ENCODE measurements around the gene FLT1.

Gene FLT1

DNA sequence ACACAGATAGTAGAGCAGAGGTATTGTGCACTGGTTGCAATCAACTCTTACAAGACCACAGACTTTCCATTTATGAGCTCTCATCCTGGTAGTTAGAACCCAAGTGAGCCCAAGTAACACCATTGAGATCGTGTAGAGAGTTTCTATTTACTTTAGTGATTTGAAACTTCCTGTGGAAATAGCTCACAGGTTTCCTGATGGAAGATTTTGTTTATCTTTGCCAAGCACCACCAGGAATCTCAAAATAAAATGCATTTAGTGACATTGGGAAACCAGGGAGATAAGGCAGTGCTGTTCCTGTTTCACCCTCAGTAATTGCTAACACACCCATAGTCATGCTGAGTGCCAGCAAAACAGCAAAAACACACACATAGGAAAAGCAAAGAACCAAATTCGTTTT lies 102.5 kb downstream of the FLT1 start:
- Histone ChIP-seq H3K27ac (no peak overlapping the region), H3K36me3 (no peaks in the 10 kb centered on the region)

DNA sequence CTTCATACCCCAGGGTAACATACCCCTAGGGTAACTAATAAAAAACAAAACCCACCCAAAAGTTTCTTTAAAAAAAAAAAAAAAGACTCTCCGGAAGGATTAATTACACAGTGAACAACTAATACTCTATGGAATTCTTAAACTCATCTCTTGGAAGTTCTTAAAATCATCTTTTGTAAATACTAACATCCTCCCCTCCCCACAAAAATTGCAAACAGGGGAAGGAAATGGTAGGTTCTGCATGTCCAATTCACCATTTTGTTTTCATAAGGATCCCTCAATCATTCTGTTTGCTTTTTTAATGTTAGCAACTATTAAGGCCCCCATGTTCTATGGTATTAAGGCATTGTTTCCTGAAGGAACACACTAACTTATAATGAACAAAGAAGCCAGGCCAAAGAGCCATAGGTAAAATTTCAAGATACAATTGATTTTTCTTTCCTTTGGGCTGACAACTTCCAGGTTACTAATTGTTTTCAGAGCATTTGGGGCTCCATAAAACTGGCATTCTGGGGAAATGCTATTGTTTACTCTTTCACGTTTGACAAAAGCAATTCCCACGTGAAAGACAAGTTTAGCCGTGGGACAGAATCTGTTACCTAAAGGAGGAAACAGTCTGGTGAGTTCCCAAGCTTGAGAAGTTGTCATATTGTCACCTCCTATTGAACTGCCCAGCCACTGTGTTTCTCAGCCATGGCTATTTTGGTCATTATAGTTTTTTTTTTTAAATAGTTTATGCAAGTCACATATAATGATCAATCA lies 107.0 kb downstream of the FLT1 start:
- Histone ChIP-seq H3K4me3 (ENCODE audit: low read depth, low read length) (no peak overlapping the region), H3K27me3 (ENCODE audit: insufficient read depth, low read depth, severe bottlenecking) (no peaks in the 10 kb centered on the region), H3K9me3 (ENCODE audit: severe bottlenecking) (no peaks in the 10 kb centered on the region), H3K27ac (no peak overlapping the region), H3K36me3 (no peaks in the 10 kb centered on the region)
- TF ChIP-seq, protein P1, sequence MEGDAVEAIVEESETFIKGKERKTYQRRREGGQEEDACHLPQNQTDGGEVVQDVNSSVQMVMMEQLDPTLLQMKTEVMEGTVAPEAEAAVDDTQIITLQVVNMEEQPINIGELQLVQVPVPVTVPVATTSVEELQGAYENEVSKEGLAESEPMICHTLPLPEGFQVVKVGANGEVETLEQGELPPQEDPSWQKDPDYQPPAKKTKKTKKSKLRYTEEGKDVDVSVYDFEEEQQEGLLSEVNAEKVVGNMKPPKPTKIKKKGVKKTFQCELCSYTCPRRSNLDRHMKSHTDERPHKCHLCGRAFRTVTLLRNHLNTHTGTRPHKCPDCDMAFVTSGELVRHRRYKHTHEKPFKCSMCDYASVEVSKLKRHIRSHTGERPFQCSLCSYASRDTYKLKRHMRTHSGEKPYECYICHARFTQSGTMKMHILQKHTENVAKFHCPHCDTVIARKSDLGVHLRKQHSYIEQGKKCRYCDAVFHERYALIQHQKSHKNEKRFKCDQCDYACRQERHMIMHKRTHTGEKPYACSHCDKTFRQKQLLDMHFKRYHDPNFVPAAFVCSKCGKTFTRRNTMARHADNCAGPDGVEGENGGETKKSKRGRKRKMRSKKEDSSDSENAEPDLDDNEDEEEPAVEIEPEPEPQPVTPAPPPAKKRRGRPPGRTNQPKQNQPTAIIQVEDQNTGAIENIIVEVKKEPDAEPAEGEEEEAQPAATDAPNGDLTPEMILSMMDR (IDR thresholded peaks at IDR 0.05; ENCODE audit: low read depth, low read length), result no peak
- no peak for DNase-seq

More for the DNA sequence above, 102.5 kb downstream of the FLT1 start:
- no peak for DNase-seq
- TF ChIP-seq, protein P1 (IDR thresholded peaks at IDR 0.05; ENCODE audit: low read depth, low read length), result no peak
- H3K9me3 ChIP-seq (ENCODE audit: severe bottlenecking), result no peaks in the 10 kb centered on the region
- no peak overlapping the region for H3K4me3 ChIP-seq (ENCODE audit: low read depth, low read length)
- no peaks in the 10 kb centered on the region for H3K27me3 ChIP-seq (ENCODE audit: insufficient read depth, low read depth, severe bottlenecking)

DNA sequence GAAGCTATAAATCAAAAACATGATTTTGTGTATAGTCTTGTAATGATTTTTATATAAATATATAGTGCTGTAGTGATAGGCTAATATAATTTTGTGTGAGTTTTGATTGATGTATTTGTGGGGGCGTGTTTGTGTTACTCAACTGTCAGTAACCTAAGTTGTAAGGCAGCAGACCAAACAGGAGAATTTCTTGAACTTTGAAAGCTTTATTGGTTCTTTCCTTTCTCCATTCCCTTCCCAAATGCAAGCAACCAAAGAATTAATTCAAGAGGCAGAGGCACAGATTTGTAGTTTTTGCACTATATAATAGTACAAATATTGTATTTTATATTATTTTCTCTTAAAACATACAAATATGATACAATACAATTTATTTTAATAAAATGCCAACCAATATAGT lies 109.6 kb downstream of the FLT1 start:
- H3K36me3 ChIP-seq, result no peaks in the 10 kb centered on the region
- H3K27ac ChIP-seq, result no peak overlapping the region
- H3K27me3 ChIP-seq (ENCODE audit: insufficient read depth, low read depth, severe bottlenecking), result no peaks in the 10 kb centered on the region
- TF ChIP-seq, protein P1 (IDR thresholded peaks at IDR 0.05; ENCODE audit: low read depth, low read length), result no peak
- no peaks in the 10 kb centered on the region for H3K9me3 ChIP-seq (ENCODE audit: severe bottlenecking)
- no peak for DNase-seq
- H3K4me3 ChIP-seq (ENCODE audit: low read depth, low read length), result no peak overlapping the region

DNA sequence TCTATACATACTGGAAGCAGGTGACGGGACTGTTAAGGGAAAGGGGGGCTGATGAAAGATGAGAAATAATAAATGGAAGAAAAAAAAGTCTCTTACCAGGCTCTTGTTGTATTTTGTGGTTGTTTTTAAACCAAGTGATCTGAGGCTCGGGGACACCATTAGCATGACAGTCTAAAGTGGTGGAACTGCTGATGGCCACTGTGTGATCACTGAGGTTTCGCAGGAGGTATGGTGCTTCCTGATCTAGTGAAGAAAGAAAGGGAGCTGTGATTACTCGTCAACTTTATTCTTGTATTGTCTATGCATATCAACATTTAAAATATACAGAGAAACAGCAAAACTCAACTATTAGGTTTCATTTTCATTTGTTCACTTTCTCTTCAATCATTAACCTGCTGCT lies 110.1 kb downstream of the FLT1 start:
- TF ChIP-seq, protein P1 (IDR thresholded peaks at IDR 0.05; ENCODE audit: low read depth, low read length), result no peak
- no peak overlapping the region for H3K27ac ChIP-seq
- H3K36me3 ChIP-seq, result no peaks in the 10 kb centered on the region
- no peak overlapping the region for H3K4me3 ChIP-seq (ENCODE audit: low read depth, low read length)
- DNase-seq, result no peak
- no peaks in the 10 kb centered on the region for H3K9me3 ChIP-seq (ENCODE audit: severe bottlenecking)
- no peaks in the 10 kb centered on the region for H3K27me3 ChIP-seq (ENCODE audit: insufficient read depth, low read depth, severe bottlenecking)

DNA sequence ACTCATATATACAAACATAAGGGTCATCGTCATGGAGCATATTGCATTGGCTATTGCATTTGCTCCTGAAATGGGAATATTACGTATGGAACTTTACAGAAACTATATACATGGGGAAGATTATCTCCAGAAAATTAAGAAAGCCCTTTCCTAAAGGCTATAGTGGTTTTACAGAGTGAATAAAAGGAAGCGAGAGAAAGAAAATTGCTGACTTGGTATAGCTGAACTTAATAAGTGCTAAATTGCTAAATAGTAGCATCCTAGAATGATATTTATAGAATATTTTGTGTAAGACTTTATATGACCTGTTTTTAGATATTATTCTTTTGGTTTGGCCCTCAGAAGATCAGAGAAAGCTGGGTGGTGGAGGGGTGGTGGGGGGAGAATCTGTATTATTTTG lies 114.6 kb downstream of the FLT1 start:
- H3K4me3 ChIP-seq (ENCODE audit: low read depth, low read length), result no peak overlapping the region
- H3K9me3 ChIP-seq (ENCODE audit: severe bottlenecking), result no peaks in the 10 kb centered on the region
- H3K36me3 ChIP-seq, result no peaks in the 10 kb centered on the region
- no peak overlapping the region for H3K27ac ChIP-seq
- TF ChIP-seq, protein P1 (IDR thresholded peaks at IDR 0.05; ENCODE audit: low read depth, low read length), result no peak
- no peak for DNase-seq
- no peaks in the 10 kb centered on the region for H3K27me3 ChIP-seq (ENCODE audit: insufficient read depth, low read depth, severe bottlenecking)

Data from WERI-Rb-1 (cell line).